HG03354 (cell line): Measurements from ENCODE around the gene NUP93.
"Not testable (repeated sequence)": the region's sequence is repeated elsewhere in the genome, so short reads cannot be mapped to it uniquely, and the experiment has no call there.

Experiments used
- ATAC-seq: cut with Tn5 transposase; IDR thresholded peaks from one replicate; pipeline ENCODE4 v1.9.1; 2021; ENCODE audit warnings: mild to moderate bottlenecking; ENCODE audit not compliant: unreplicated experiment, poor library complexity, severe bottlenecking

The NUP93 gene

GRCh38 chr16:56708525-56709442 is 21.1 kb upstream of the NUP93 start:
- ATAC-seq, result no peak

- ATAC-seq, result no peak
Observed at GRCh38 chr16:56709443-56710040, 20.4 kb upstream of the NUP93 start.

GRCh38 chr16:56710181-56710737 is 19.7 kb upstream of the NUP93 start:
- no peak for ATAC-seq

DNA sequence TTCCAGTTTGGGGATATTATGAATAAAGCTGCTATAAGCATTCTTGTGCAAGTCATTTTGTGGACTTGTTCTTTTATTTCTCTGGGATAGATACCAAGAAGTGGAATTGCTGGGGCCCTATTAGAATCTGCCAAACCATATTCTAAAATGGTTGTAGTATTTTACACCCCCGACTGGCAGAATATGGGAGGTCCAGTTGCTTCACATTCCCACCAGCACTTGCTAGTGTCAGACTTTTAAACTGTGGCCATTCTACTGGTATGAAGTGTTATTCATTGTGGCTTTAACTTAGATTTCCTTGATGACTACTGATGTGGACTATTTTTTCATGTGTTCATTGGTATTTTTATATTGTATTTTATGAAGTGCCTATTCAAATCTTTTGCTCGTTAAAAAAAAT is 18.1 kb upstream of the NUP93 start:
- no peak for ATAC-seq

GRCh38 chr16:56713794-56714193 is 16.1 kb upstream of the NUP93 start:
- no peak for ATAC-seq

DNA sequence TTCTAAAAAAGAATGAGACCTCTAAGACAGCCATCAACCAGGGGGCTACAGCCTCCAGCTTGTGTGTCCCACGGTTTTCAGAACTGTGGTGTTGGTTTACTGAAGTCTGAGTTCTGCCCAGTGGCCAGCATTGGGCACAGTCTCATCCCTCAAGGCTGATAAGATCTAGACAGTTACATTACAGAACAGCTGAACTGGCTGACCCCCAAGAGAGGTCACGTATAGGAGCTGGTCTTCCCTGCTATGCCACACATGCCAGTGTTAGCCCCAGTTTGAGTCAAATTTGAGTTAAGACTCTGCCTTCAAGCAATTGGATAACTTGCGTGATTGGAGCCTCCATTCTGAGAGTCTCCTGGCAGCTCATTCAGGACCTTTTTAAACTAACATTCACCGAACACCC is 14.8 kb upstream of the NUP93 start:
- ATAC-seq, result no peak

DNA sequence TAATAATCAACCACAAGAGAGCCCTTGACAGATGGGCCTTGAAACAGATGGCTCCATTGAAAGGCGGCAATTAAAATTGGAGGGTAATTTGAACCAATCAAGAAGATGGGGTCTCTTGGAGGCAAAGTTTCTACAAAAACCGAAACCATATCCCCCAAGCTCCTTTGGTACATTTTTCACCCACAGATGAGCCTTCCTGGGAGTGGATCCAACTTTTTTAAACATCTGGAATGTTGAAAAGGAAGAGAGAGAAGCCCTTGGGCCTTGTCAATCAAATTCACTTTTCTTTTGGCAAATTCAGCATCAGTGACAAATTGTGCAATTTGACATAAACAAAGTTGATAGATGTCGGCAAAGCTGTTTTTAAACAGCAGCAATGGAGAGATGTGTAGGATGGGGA is 13.2 kb upstream of the NUP93 start:
- ATAC-seq, result no peak

DNA sequence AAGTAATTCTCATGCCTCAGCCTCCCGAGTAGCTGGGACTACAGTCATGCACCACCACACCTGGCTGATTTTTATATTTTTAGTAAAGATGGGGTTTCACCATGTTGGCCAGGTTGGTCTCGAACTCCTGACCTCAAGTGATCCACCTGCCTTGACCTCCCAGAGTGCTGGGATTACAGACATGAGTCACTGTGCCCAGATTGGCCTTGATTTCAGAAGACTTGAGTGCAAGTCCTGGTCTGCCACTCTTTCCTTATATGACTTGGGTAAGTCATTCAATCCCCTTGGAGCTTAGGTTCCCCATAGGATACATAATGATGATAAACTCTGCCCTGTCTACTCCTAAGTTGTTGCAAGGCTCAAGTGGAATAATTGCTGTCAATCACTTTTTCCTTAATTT is 12.4 kb upstream of the NUP93 start:
- ATAC-seq, result not testable (repeated sequence)

GRCh38 chr16:56722200-56722842 is 7.6 kb upstream of the NUP93 start:
- no peak for ATAC-seq

DNA sequence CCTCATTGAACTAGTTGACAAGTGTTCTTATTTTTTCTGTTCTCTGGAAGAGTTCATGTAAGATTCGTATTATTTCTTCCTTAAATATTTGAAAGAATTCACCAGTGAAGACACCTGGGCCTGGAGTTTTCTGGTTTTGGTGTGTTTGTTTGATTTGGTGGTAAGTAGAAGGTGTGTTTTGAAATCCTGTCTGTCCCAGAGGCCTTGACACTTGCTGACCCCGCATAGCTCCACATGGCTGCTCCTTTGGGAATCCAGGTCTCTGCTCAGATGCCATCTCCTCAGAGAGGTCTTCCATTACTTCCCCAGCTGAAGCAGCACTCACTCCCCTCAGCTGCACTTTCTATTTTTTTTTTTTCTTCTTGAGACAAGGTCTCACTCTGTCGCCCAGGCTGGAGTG is 5.7 kb upstream of the NUP93 start:
- no peak for ATAC-seq

DNA sequence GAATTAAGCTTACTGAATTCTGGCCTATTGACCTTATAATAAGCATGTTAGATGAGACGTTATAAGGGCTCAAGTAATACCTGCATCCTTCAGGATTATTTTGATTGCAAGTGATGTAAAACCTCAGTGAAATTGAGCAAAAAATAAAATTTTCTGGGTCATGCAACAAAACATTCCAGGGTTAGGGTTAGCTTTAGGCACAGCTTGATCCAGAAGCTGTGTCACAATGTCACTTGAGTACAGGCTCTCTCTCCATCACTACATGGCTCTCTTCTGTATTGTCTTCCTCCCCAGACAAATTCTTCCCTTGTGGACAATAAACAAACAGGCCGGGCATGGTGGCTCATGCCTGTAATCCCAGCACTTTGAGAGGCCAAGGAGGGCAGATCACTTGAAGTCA is 3.6 kb upstream of the NUP93 start:
- ATAC-seq, result no peak

DNA sequence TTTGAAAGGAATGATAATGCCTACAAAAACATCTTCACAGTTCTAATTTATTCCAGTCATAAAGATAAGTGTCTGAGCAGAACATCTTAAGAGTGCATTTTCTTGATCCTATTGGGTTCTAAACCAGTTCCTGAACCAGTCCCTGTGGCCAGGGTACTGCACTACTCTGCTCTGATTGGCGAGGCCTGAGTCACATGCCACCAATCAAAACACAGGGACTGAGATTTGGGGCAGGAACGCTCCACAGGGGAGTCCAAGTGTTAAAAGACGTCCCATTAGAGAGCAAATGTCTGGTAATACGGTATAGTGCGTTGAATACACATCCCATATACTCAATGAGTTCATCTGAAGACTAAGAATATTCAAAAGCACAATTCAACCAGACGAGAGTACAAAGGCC is 3.0 kb upstream of the NUP93 start:
- no peak for ATAC-seq

GRCh38 chr16:56728027-56728426 is 1.9 kb upstream of the NUP93 start:
- no peak for ATAC-seq

DNA sequence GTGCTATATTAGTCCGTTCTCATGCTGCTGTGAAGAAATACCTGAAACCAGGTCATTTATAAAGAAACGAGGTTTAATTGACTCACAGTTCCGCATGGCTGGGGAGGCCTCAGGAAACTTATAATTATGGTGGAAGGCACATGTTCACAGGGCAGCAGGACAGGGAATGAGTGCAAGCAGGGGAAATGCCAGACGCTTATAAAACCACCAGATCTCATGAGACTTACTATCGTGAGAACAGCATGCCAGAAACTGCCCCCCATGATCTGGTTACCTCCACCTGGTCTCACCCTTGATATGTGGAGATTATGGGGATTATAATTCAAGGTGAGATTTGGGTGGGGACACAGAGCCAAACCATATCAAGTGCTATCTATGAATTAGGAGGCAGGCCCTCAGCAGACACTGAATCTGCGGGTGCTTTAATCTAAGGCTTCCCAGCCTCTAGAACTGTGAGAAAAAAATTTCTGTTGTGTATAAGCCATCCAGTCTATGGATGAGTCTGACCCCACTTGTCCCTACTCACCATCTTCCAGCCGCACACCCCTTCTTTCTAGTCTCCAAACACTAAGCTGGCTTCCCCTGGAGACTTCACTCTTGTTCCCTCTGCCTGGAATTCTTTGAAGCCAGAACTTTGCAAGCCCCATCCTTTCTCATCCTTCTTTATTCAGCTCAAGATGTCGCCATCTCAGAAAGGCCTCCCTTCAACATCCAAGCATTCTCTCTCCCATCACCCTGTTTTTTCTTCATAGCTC is 772 bp upstream of the NUP93 start:
- no peak for ATAC-seq

- ATAC-seq, result peak; percentile 56
Observed at GRCh38 chr16:56732366-56732765, 2.4 kb downstream of the NUP93 start.

DNA sequence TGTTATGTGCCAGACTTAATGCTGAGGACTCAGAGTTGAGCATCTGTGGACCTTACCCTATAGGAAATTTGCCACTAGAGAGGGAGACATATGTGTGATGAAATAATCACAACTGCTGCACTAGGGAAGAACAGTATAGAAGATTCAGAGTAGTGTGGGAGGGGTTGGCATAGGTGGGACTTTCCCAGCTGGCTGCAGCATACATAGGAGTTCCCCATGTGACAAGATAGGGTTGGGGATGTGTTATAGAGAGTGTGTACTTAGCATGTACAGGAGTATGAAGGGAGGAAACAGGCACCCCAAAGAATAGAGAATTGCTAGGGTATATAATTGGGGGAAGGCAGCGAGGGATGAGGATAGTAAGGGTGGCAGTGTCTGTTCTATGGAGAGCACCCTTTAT is 2.9 kb downstream of the NUP93 start:
- ATAC-seq, result no peak

GRCh38 chr16:56734429-56734828 is 4.5 kb downstream of the NUP93 start:
- no peak for ATAC-seq

- ATAC-seq, result no peak
Observed at GRCh38 chr16:56736476-56736875, 6.5 kb downstream of the NUP93 start.

GRCh38 chr16:56737539-56737938 is 7.6 kb downstream of the NUP93 start:
- ATAC-seq, result no peak

- no peak for ATAC-seq
Observed at GRCh38 chr16:56738221-56738620, 8.3 kb downstream of the NUP93 start.
